ENCODE data around the gene KLHL36. TPM values are rescaled to one million over a fixed set of nuclear protein-coding genes. Genes with fewer than 3 reads are reported as not detected.

KLHL36 gene
- total and polyA plus RNA-seq, 4 donors, result 11.5 to 53.6 (median 16.9) TPM

GRCh38 chr16:84677017-84677803 is 28.9 kb downstream of the KLHL36 start:
- H3K9ac ChIP-seq (ENCODE audit: low read depth in 1 of 2, low read length in 2 of 2), result no peak overlapping the region
- H3K4me1 ChIP-seq (ENCODE audit: control insufficient read depth in 4 of 4, insufficient read depth in 4 of 4, low read length in 3 of 4), result no peaks in the 10 kb centered on the region
- H3K27me3 ChIP-seq (ENCODE audit: control insufficient read depth in 4 of 4, insufficient read depth in 4 of 4, low read length in 3 of 4), result no peaks in the 10 kb centered on the region
- no peak for DNase-seq (ENCODE audit: low spot score)
- TF ChIP-seq RXRA (IDR thresholded peaks at IDR 0.05) (no peak), RAD21 (IDR thresholded peaks at IDR 0.05) (no peak), EGR1 (IDR thresholded peaks at IDR 0.05; ENCODE audit: low read depth in 2 of 2) (no peak), HNF4G (IDR thresholded peaks at IDR 0.05) (no peak), ATF3 (IDR thresholded peaks at IDR 0.05) (no peak), HNF4A (conservative IDR thresholded peaks at IDR 0.05) (no peak), REST (IDR thresholded peaks at IDR 0.05) (no peak)
- TF ChIP-seq, protein P1, sequence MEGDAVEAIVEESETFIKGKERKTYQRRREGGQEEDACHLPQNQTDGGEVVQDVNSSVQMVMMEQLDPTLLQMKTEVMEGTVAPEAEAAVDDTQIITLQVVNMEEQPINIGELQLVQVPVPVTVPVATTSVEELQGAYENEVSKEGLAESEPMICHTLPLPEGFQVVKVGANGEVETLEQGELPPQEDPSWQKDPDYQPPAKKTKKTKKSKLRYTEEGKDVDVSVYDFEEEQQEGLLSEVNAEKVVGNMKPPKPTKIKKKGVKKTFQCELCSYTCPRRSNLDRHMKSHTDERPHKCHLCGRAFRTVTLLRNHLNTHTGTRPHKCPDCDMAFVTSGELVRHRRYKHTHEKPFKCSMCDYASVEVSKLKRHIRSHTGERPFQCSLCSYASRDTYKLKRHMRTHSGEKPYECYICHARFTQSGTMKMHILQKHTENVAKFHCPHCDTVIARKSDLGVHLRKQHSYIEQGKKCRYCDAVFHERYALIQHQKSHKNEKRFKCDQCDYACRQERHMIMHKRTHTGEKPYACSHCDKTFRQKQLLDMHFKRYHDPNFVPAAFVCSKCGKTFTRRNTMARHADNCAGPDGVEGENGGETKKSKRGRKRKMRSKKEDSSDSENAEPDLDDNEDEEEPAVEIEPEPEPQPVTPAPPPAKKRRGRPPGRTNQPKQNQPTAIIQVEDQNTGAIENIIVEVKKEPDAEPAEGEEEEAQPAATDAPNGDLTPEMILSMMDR (IDR thresholded peaks at IDR 0.05; ENCODE audit: low read depth, low read length, missing input control), result no peak
- TF ChIP-seq, protein P2, sequence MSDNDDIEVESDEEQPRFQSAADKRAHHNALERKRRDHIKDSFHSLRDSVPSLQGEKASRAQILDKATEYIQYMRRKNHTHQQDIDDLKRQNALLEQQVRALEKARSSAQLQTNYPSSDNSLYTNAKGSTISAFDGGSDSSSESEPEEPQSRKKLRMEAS (IDR thresholded peaks at IDR 0.05), result no peak
- WGBS, result 74% methylated on average over 14 of the region's 14 CpGs
- no peaks in the 10 kb centered on the region for H3K36me3 ChIP-seq (ENCODE audit: control insufficient read depth in 4 of 4, insufficient read depth in 3 of 4, low read depth in 1 of 4, low read length in 3 of 4)
- no peak overlapping the region for H3K4me3 ChIP-seq (ENCODE audit: low read depth in 1 of 3, low read length in 3 of 3)
- no peak overlapping the region for H3K27ac ChIP-seq (ENCODE audit: low read depth in 1 of 2, low read length in 2 of 2)
- no peaks in the 10 kb centered on the region for H3K9me3 ChIP-seq (ENCODE audit: control insufficient read depth in 4 of 4, low read length in 3 of 4)

GRCh38 chr16:84677849-84678248 is 29.5 kb downstream of the KLHL36 start:
- Histone ChIP-seq H3K36me3 (ENCODE audit: control insufficient read depth in 4 of 4, insufficient read depth in 3 of 4, low read depth in 1 of 4, low read length in 3 of 4) (no peaks in the 10 kb centered on the region), H3K9me3 (ENCODE audit: control insufficient read depth in 4 of 4, low read length in 3 of 4) (no peaks in the 10 kb centered on the region), H3K4me3 (ENCODE audit: low read depth in 1 of 3, low read length in 3 of 3) (no peak overlapping the region), H3K27ac (ENCODE audit: low read depth in 1 of 2, low read length in 2 of 2) (no peak overlapping the region), H3K27me3 (ENCODE audit: control insufficient read depth in 4 of 4, insufficient read depth in 4 of 4, low read length in 3 of 4) (no peaks in the 10 kb centered on the region), H3K4me1 (ENCODE audit: control insufficient read depth in 4 of 4, insufficient read depth in 4 of 4, low read length in 3 of 4) (no peaks in the 10 kb centered on the region), H3K9ac (ENCODE audit: low read depth in 1 of 2, low read length in 2 of 2) (no peak overlapping the region)
- WGBS, result 74% methylated on average over 10 of the region's 10 CpGs
- no peak for DNase-seq (ENCODE audit: low spot score)
- TF ChIP-seq HNF4G (IDR thresholded peaks at IDR 0.05), result no peak
- no peak for TF ChIP-seq EGR1 (IDR thresholded peaks at IDR 0.05; ENCODE audit: low read depth in 2 of 2)
- TF ChIP-seq ZBTB33 (IDR thresholded peaks at IDR 0.05), result no peak
- no peak for TF ChIP-seq GABPA (IDR thresholded peaks at IDR 0.05 in 1 of 2, conservative IDR thresholded peaks at IDR 0.05 in 1 of 2)
- no peak for TF ChIP-seq RXRA (IDR thresholded peaks at IDR 0.05)
- TF ChIP-seq JUND (IDR thresholded peaks at IDR 0.05), result no peak
- no peak for TF ChIP-seq SP1 (IDR thresholded peaks at IDR 0.05)
- no peak for TF ChIP-seq ATF3 (IDR thresholded peaks at IDR 0.05)
- TF ChIP-seq, protein P1 (IDR thresholded peaks at IDR 0.05; ENCODE audit: low read depth, low read length, missing input control), result no peak
- TF ChIP-seq, protein P2 (IDR thresholded peaks at IDR 0.05), result no peak
- TF ChIP-seq TAF1 (conservative IDR thresholded peaks at IDR 0.05), result no peak
- no peak for TF ChIP-seq NR2F2 (IDR thresholded peaks at IDR 0.05)
- TF ChIP-seq FOXA2 (IDR thresholded peaks at IDR 0.05), result no peak
- TF ChIP-seq RAD21 (IDR thresholded peaks at IDR 0.05), result no peak

Measured in liver (tissue), 9 donors.